ENCODE measurements around the gene DDX20. TPM values are rescaled to one million over a fixed set of nuclear protein-coding genes. Genes with fewer than 3 reads are reported as not detected.

DDX20 gene
- total RNA-seq, 3 donors from 2014 or later (not counting 1 experiment from before 2014, with no cell fraction given): 17.5 to 21.8 (median 17.7) TPM

DNA sequence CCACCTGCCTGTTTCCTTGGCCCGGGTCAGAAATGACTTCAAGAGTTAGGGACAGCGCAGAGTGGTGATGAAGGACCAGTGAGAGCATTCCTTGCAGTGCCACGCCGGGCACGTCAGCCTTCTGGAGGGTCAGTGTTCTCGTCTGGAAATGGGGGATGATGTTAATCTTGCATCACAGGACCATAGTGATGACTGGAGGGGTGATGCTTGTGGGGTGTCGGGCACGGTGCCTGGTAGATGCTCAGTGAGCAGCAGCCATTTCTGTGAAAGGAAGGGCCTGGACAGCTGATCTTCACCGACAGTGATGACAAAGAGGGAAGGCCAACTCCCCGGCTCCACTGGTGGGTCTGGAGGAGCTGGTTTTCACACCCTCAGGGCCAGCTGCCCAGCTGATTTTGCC lies 56.2 kb downstream of the DDX20 start:
- H3K36me3 Mint-ChIP-seq: no peaks in the 10 kb centered on the region
- H3K27ac Mint-ChIP-seq: no peak overlapping the region
- no peak overlapping the region for H3K4me3 Mint-ChIP-seq
- DNase-seq (no peak), ATAC-seq (no peak)
- peaks cover 0 to 8% of the 10 kb centered on the region in 2 donors for H3K27me3 Mint-ChIP-seq (ENCODE audit: low read depth in 2 of 2)
- H3K4me3 ChIP-seq (ENCODE audit: low read length): no peak overlapping the region
- H3K36me3 ChIP-seq (ENCODE audit: control insufficient read depth, insufficient read depth, low read length): no peaks in the 10 kb centered on the region
- no peaks in the 10 kb centered on the region for H3K27me3 ChIP-seq (ENCODE audit: control insufficient read depth, insufficient read depth, low read length)
- peaks cover 0 to under 1% of the 10 kb centered on the region in 2 donors for H3K4me1 Mint-ChIP-seq
- intact Hi-C loops (cut with micrococcal nuclease): no loop called here
- no peaks in the 10 kb centered on the region for H3K9me3 Mint-ChIP-seq
- no peaks in the 10 kb centered on the region for H3K9me3 ChIP-seq (ENCODE audit: control insufficient read depth, insufficient read depth, low read length)
- H3K4me1 ChIP-seq (ENCODE audit: control insufficient read depth, insufficient read depth, low read length): peaks cover 5% of the 10 kb centered on the region
- TF ChIP-seq, protein P1, sequence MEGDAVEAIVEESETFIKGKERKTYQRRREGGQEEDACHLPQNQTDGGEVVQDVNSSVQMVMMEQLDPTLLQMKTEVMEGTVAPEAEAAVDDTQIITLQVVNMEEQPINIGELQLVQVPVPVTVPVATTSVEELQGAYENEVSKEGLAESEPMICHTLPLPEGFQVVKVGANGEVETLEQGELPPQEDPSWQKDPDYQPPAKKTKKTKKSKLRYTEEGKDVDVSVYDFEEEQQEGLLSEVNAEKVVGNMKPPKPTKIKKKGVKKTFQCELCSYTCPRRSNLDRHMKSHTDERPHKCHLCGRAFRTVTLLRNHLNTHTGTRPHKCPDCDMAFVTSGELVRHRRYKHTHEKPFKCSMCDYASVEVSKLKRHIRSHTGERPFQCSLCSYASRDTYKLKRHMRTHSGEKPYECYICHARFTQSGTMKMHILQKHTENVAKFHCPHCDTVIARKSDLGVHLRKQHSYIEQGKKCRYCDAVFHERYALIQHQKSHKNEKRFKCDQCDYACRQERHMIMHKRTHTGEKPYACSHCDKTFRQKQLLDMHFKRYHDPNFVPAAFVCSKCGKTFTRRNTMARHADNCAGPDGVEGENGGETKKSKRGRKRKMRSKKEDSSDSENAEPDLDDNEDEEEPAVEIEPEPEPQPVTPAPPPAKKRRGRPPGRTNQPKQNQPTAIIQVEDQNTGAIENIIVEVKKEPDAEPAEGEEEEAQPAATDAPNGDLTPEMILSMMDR (IDR thresholded peaks at IDR 0.05): no peak
- WGBS (ENCODE audit: insufficient coverage): 82% methylated on average over 10 of the region's 10 CpGs
- no peak overlapping the region for H3K27ac ChIP-seq (ENCODE audit: low read length)

GRCh38 chr1:111812306-111812705 lies 56.6 kb downstream of the DDX20 start:
- Histone ChIP-seq H3K27ac (ENCODE audit: low read length) (no peak overlapping the region), H3K4me3 (ENCODE audit: low read length) (no peak overlapping the region), H3K27me3 (ENCODE audit: control insufficient read depth, insufficient read depth, low read length) (no peaks in the 10 kb centered on the region), H3K9me3 (ENCODE audit: control insufficient read depth, insufficient read depth, low read length) (no peaks in the 10 kb centered on the region), H3K4me1 (ENCODE audit: control insufficient read depth, insufficient read depth, low read length) (peaks cover 5% of the 10 kb centered on the region), H3K36me3 (ENCODE audit: control insufficient read depth, insufficient read depth, low read length) (no peaks in the 10 kb centered on the region)
- no peak for ATAC-seq
- no peak overlapping the region for H3K4me3 Mint-ChIP-seq
- H3K27me3 Mint-ChIP-seq (ENCODE audit: low read depth in 2 of 2): peaks cover 0 to 9% of the 10 kb centered on the region in 2 donors
- DNase-seq: no peak
- no peak overlapping the region for H3K27ac Mint-ChIP-seq
- WGBS (ENCODE audit: insufficient coverage): 94% methylated on average over 4 of the region's 4 CpGs
- H3K9me3 Mint-ChIP-seq: no peaks in the 10 kb centered on the region
- no peaks in the 10 kb centered on the region for H3K36me3 Mint-ChIP-seq
- no peaks in the 10 kb centered on the region for H3K4me1 Mint-ChIP-seq
- intact Hi-C loops (cut with micrococcal nuclease): no loop called here
- TF ChIP-seq, protein P1 (IDR thresholded peaks at IDR 0.05): no peak

DNA sequence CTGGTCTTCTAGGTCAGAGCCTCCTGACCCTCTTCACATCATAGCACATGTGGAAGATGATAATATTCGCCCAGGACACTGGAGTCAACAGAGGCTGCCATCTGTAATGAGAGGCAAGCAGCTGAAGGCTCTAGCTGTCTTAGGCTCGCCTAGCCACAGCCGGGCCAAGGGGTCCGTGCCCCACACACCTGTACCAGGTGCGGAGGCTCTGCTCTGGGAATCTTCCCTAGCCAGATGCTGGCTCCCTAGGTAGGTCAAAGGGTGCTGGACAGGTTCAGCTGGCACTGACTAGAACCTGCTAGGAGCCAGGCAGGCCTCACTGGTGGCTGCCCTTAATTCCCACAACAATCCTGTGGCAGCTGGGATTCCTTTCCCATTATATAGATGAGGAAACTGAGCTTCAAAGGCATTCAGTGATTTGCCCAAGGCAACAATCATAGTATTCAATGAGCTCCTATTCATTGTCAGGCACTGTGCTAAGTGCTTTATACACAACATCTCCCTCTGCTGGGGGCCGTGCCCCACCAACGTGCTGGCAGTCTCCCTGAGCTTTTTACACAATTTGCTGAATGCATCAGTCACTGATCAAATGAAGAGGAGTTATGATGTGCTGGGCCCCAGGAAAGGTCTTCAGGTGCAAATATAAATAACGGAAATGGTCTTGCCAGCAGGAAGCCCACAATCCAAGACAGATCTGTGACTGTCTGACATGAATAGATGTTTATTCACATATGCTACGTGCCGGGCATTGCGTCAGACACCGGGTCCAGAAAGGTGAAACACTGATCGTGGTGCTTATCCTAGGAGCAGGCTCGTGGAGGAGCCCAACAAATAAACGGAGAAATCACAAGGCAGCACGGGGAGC lies 58.0 kb downstream of the DDX20 start:
- Mint-ChIP-seq H3K27ac (no peak overlapping the region), H3K9me3 (no peaks in the 10 kb centered on the region), H3K4me1 (no peaks in the 10 kb centered on the region), H3K27me3 (ENCODE audit: low read depth in 2 of 2) (peaks cover 2 to 9% of the 10 kb centered on the region in 2 donors), H3K4me3 (no peak overlapping the region), H3K36me3 (no peaks in the 10 kb centered on the region)
- TF ChIP-seq, protein P1 (IDR thresholded peaks at IDR 0.05): no peak
- DNase-seq (no peak), ATAC-seq (no peak)
- peaks cover 5% of the 10 kb centered on the region for H3K4me1 ChIP-seq (ENCODE audit: control insufficient read depth, insufficient read depth, low read length)
- WGBS (ENCODE audit: insufficient coverage): 75% methylated on average over 16 of the region's 16 CpGs
- no peaks in the 10 kb centered on the region for H3K27me3 ChIP-seq (ENCODE audit: control insufficient read depth, insufficient read depth, low read length)
- no peaks in the 10 kb centered on the region for H3K36me3 ChIP-seq (ENCODE audit: control insufficient read depth, insufficient read depth, low read length)
- intact Hi-C loops (cut with micrococcal nuclease): no loop called here
- no peaks in the 10 kb centered on the region for H3K9me3 ChIP-seq (ENCODE audit: control insufficient read depth, insufficient read depth, low read length)
- no peak overlapping the region for H3K27ac ChIP-seq (ENCODE audit: low read length)
- no peak overlapping the region for H3K4me3 ChIP-seq (ENCODE audit: low read length)

DNA sequence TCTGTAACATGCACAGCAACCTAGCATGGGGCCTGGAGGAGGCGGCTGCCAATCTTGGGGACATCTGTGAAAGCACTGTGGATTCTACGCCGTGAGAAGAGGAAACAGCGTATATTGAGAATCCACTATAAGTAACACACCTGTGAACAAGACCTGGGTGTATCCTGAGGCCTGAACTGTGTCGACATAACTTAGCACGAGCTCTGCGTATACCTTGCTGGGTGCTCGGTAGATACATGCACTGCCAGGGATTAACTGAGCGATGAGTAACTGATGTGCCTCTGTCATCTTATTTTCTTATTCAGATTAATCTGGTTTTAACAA lies 58.6 kb downstream of the DDX20 start:
- Histone ChIP-seq H3K27ac (ENCODE audit: low read length) (no peak overlapping the region), H3K27me3 (ENCODE audit: control insufficient read depth, insufficient read depth, low read length) (no peaks in the 10 kb centered on the region), H3K4me3 (ENCODE audit: low read length) (no peak overlapping the region), H3K4me1 (ENCODE audit: control insufficient read depth, insufficient read depth, low read length) (peaks cover 5% of the 10 kb centered on the region), H3K36me3 (ENCODE audit: control insufficient read depth, insufficient read depth, low read length) (no peaks in the 10 kb centered on the region), H3K9me3 (ENCODE audit: control insufficient read depth, insufficient read depth, low read length) (no peaks in the 10 kb centered on the region)
- DNase-seq (no peak), ATAC-seq (no peak)
- Mint-ChIP-seq H3K27ac (no peak overlapping the region), H3K27me3 (ENCODE audit: low read depth in 2 of 2) (peaks cover 2 to 13% of the 10 kb centered on the region in 2 donors), H3K36me3 (no peaks in the 10 kb centered on the region), H3K9me3 (no peaks in the 10 kb centered on the region), H3K4me3 (no peak overlapping the region), H3K4me1 (no peaks in the 10 kb centered on the region)
- intact Hi-C loops (cut with micrococcal nuclease): no loop called here
- WGBS (ENCODE audit: insufficient coverage): 96% methylated on average over 9 of the region's 9 CpGs
- TF ChIP-seq, protein P1 (IDR thresholded peaks at IDR 0.05): no peak
